MCF 10A (cell line): ENCODE results near the gene MGAT4A. TPM values are rescaled to one million over a fixed set of nuclear protein-coding genes. Genes with fewer than 3 reads are reported as not detected.
A peak's percentile ranks its signal among the peaks of the same experiment; 100 is the strongest.

Source experiments
- Bru-seq: library from RNA; stranded (reverse); fragments of 400-500 nt; gene quantifications from one replicate; lab custom pipeline; 2021; lab: Mats Ljungman, UMichigan
- BruChase-seq, 2 experiments: library from RNA; stranded (reverse); fragments of 400-500 nt; gene quantifications; one replicate each; lab custom pipeline; 2021; lab: Mats Ljungman, UMichigan
- BruUV-seq: library from RNA; stranded (reverse); fragments of 400-500 nt; replicated peaks from 2 replicates; lab custom pipeline; 2021; lab: Mats Ljungman, UMichigan
- CTCF ChIA-PET: fragments of 300-600 bp; sonication (Branson Sonifier 250); formaldehyde crosslinking; extraction: SDS; loops from one replicate; lab custom pipeline; 2021; ENCODE audit warnings: antibody characterized with exemption, inconsistent platforms; lab: Yijun Ruan, JAX
- POLR2A ChIA-PET: fragments of 300-600, 350-650 bp; sonication (Branson Sonifier 250); formaldehyde crosslinking; extraction: SDS; loops from one replicate; lab custom pipeline; 2020; ENCODE audit warnings: antibody characterized with exemption, inconsistent platforms; lab: Yijun Ruan, JAX
- DNase-seq: peaks from one replicate; pipeline ENCODE4 v3.0.0-alpha.2; 2018; ENCODE audit not compliant: unreplicated experiment
- H3K27ac Mint-ChIP-seq: one replicate; pipeline ENCODE4 v1.8.0; 2022; ENCODE audit warnings: mild to moderate bottlenecking, low read depth, mixed read lengths; ENCODE audit not compliant: unreplicated experiment
- H3K27me3 Mint-ChIP-seq: one replicate; pipeline ENCODE4 v1.8.0; 2022; ENCODE audit warnings: mixed read lengths; ENCODE audit not compliant: insufficient read depth, unreplicated experiment
- H3K36me3 Mint-ChIP-seq: one replicate; pipeline ENCODE4 v1.8.0; 2022; ENCODE audit warnings: mild to moderate bottlenecking, moderate library complexity, mixed read lengths; ENCODE audit not compliant: insufficient read depth, unreplicated experiment
- H3K4me1 Mint-ChIP-seq: one replicate; pipeline ENCODE4 v1.8.0; 2022; ENCODE audit warnings: mixed read lengths; ENCODE audit not compliant: insufficient read depth, unreplicated experiment
- H3K4me3 Mint-ChIP-seq: one replicate; pipeline ENCODE4 v1.8.0; 2022; ENCODE audit warnings: mild to moderate bottlenecking, moderate library complexity, mixed read lengths; ENCODE audit not compliant: unreplicated experiment
- H3K9me3 Mint-ChIP-seq: one replicate; pipeline ENCODE4 v1.8.0; 2022; ENCODE audit warnings: mixed read lengths; ENCODE audit not compliant: unreplicated experiment
- intact Hi-C: fragments of 100-400 bp; cut with micrococcal nuclease; formaldehyde crosslinking; loops from 2 replicates; pipeline ENCODE4 v1.14.1; 2022
- long read RNA-seq: library from polyadenylated mRNA; stranded (forward); transcript quantifications from one replicate; pipeline ENCODE4 v2.0.0, GENCODE V29; 2022
- total RNA-seq: library from RNA; stranded (reverse); gene quantifications from 2 replicates; pipeline ENCODE4 v1.2.3, GENCODE V29; 2022
- TF ChIP-seq, protein P1 (sequence below): fragments of 200-600 bp; IDR thresholded peaks from one replicate; pipeline ENCODE4 v1.8.0; 2022; ENCODE audit warnings: antibody characterized with exemption, mild to moderate bottlenecking; ENCODE audit not compliant: unreplicated experiment

The MGAT4A gene
- 3.7 and 4.6 TPM in 2 replicates for total RNA-seq
- Bru-seq, nascent RNA = percentile 41 among the genes with signal in this experiment
- BruChase-seq, experiment 1, labeled RNA remaining after a 6-hour chase = percentile 55 among the genes with signal in this experiment
- BruChase-seq, experiment 2, labeled RNA remaining after a 2-hour chase = percentile 50 among the genes with signal in this experiment
- long read RNA-seq, full-length matches to known transcripts = 1 of 2 reads
- long read RNA-seq, partial matches to known transcripts = 1 of 2 reads
- long read RNA-seq, other reads (novel, unspliced or antisense) = 0 of 2 reads

DNA sequence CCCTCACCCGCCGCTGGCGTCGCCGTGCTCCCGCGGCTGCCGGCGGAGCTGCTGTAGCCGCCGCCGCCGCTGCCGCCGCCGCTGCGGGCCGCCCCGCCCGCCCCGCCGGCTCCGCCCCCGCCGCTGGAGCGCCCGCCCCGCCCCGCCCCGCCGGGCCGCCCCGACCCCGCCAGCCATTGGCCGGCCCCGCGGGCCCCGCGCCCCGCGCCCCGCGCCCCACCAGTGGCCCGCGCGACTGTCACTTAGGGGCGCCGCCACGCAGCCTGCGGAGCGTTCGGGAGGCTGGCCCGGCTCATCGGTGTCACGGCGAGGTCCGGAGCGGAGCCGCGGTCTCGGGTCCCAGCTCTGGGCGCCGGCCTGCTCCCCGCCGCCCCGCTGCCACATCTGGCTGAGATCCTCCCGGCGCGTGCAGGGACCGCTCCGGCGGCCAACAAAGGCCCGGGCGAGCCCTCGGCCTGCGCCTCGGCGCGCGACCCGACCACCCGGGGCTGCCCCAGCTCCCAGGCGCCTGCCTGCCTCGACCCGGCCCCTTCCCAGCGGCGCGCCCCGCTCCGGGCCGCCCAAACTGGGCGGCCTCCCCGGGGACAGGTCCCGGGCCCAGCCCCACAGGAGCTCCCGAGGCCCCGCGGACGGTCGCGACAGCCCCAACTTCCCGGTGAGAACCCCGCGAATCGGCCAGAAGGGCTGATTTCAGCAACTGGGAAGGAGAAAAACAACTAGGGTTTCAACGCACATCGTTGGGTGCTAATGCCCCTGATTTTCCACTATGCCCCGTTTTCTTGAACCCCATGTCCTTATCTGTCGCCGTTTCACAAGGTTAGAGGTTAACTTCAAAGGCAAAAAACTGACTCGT lies at the start of gene MGAT4A:
Gene MGAT4A (minus strand): TSS at position 92 of the 853 bp plus-strand sequence. CDS start 4,800 bp downstream, outside the sequence.
- H3K27ac Mint-ChIP-seq = no peak within 1 kb of the TSS
- BruUV-seq = no TSS peak
- POLR2A ChIA-PET = interaction anchor here (0.6 to 2.2 kb wide), 7 partner anchors 10 to 320 kb away, joined by 3 to 15 read pairs (median 4); no protein-coding TSS in a partner anchor

DNA sequence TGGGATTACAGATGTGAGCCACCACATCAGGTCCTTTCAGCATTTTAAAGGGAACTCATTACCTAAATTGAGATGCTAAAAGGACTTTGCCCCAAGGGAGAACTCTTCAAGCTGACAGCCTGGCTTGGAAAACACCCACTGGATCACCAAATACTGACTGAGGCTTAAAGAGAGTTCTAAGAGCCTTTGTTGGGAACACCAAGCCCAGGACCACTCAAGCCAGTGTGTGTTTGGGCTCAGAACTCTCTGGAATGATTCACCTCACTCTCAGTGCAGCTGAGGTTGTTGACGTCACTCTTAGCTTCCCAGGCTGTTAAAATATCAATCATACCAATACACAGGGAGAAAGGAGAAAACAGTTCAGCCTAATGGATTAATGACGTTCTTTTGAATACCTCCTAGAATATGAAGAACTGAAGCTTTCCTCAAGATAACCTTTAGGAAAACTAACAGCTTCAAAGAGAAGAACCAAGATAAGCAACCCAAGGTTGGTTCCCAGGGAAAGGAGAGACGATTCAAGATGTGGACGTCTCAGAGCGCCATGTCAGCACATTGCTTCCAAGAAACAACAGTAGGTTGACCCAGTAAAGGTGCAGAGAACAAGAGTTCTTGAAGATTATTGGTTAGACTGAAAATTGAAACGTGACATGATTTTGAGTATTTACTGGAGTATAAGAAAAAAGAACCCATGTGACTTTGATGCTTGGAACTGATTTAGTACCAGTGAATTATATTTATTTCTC lies 48.0 kb upstream of the MGAT4A start:
- no peak overlapping the region for H3K4me3 Mint-ChIP-seq
- no peaks in the 10 kb centered on the region for H3K36me3 Mint-ChIP-seq
- no peak for DNase-seq
- TF ChIP-seq, protein P1, sequence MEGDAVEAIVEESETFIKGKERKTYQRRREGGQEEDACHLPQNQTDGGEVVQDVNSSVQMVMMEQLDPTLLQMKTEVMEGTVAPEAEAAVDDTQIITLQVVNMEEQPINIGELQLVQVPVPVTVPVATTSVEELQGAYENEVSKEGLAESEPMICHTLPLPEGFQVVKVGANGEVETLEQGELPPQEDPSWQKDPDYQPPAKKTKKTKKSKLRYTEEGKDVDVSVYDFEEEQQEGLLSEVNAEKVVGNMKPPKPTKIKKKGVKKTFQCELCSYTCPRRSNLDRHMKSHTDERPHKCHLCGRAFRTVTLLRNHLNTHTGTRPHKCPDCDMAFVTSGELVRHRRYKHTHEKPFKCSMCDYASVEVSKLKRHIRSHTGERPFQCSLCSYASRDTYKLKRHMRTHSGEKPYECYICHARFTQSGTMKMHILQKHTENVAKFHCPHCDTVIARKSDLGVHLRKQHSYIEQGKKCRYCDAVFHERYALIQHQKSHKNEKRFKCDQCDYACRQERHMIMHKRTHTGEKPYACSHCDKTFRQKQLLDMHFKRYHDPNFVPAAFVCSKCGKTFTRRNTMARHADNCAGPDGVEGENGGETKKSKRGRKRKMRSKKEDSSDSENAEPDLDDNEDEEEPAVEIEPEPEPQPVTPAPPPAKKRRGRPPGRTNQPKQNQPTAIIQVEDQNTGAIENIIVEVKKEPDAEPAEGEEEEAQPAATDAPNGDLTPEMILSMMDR = no peak
- POLR2A ChIA-PET = interaction anchor here (1.5 kb wide), 1 partner anchor 27 kb away, joined by 6 read pairs; no protein-coding TSS in a partner anchor
- intact Hi-C loops = no loop called here
- BruUV-seq = no TSS peak
- H3K9me3 Mint-ChIP-seq = peaks cover 9% of the 10 kb centered on the region
- H3K27me3 Mint-ChIP-seq = no peaks in the 10 kb centered on the region
- CTCF ChIA-PET = no interaction called here
- no peak overlapping the region for H3K27ac Mint-ChIP-seq
- no peaks in the 10 kb centered on the region for H3K4me1 Mint-ChIP-seq

More for the DNA sequence above, at the start of gene MGAT4A:
- H3K4me1 Mint-ChIP-seq = peaks cover 10% of the 10 kb centered on the region
- no peaks in the 10 kb centered on the region for H3K27me3 Mint-ChIP-seq
- H3K36me3 Mint-ChIP-seq = no peaks in the 10 kb centered on the region
- H3K4me3 Mint-ChIP-seq = peak within 1 kb of the TSS; percentile 67
- intact Hi-C loops = loop anchor here (10.0 kb wide), 1 partner anchor 334 kb away; no protein-coding TSS in a partner anchor
- DNase-seq = peak; percentile 35
- TF ChIP-seq, protein P1 = no peak
- H3K9me3 Mint-ChIP-seq = no peaks in the 10 kb centered on the region
- CTCF ChIA-PET = interaction anchor here (0.8 to 1.3 kb wide), 3 partner anchors 76 to 107 kb away, joined by 3 to 4 read pairs (median 3); no protein-coding TSS in a partner anchor

DNA sequence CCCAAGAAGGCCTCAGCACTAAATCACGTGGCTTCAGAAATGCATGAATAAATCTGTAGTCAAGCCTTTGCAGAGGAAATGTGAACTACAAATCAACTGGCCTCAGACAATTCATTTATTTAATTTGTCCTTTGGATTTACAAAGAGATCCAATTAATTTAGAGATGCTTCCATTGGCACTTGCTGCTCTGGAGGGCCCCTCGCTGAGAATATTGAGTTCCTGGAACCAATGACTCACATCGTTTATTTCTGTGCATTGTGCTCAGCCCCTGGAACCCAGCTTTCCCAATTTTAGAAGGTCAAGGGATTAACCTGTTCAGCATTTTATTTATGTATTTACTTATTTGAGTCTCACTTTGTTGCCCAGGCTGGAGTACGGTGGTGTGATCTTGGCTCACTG lies 47.2 kb upstream of the MGAT4A start:
- no TSS peak for BruUV-seq
- Mint-ChIP-seq H3K4me1 (no peaks in the 10 kb centered on the region), H3K27ac (no peak overlapping the region), H3K36me3 (no peaks in the 10 kb centered on the region), H3K4me3 (no peak overlapping the region), H3K27me3 (peaks cover 3% of the 10 kb centered on the region), H3K9me3 (peaks cover 9% of the 10 kb centered on the region)
- no peak for DNase-seq
- TF ChIP-seq, protein P1 = no peak
- CTCF ChIA-PET = no interaction called here
- POLR2A ChIA-PET = interaction anchor here (1.5 kb wide), 1 partner anchor 27 kb away, joined by 6 read pairs; no protein-coding TSS in a partner anchor
- intact Hi-C loops = no loop called here
